HL-60 (cell line): ENCODE data around the gene UNKL.

Experiments
- DNase-seq, 2 experiments: peaks; one replicate each; pipeline ENCODE4 v3.0.0-alpha.2; 2010 to 2020; ENCODE audit warnings: low read depth in 1 of 2, low spot score in 1 of 2
- H3K27ac ChIP-seq: fragments of 250-450 bp; sonication (Bioruptor Pico); replicated peaks from 2 replicates; pipeline ENCODE4 v1.5.1; 2020; ENCODE audit warnings: mild to moderate bottlenecking, moderate library complexity
- H3K27me3 ChIP-seq: fragments of 250-450 bp; sonication (Bioruptor Pico); 2 replicates; pipeline ENCODE4 v1.5.1; 2021; ENCODE audit warnings: mild to moderate bottlenecking, moderate library complexity; ENCODE audit not compliant: insufficient read depth, poor library complexity, severe bottlenecking
- H3K4me3 ChIP-seq: replicated peaks from 2 replicates; pipeline ENCODE4 v1.5.1; 2011; ENCODE audit warnings: mild to moderate bottlenecking, control low read depth, low read length; ENCODE audit not compliant: insufficient read depth
- CTCF ChIP-seq: IDR thresholded peaks from one replicate; pipeline ENCODE4 v1.5.1; 2011; ENCODE audit warnings: low read length, control low read depth, inconsistent platforms; ENCODE audit not compliant: insufficient read depth
- GABPA ChIP-seq: IDR thresholded peaks from 2 replicates; pipeline ENCODE4 v1.6.1; 2012; ENCODE audit warnings: low read depth
- POLR2AphosphoS5 ChIP-seq: IDR thresholded peaks from 2 replicates; pipeline ENCODE4 v1.6.1; 2012; ENCODE audit warnings: low read depth
- REST ChIP-seq: IDR thresholded peaks from 2 replicates; pipeline ENCODE4 v1.6.1; 2012; ENCODE audit warnings: low read depth; ENCODE audit not compliant: insufficient replicate concordance
- SPI1 ChIP-seq: IDR thresholded peaks from 2 replicates; pipeline ENCODE4 v1.6.1; 2012; ENCODE audit warnings: low read depth, mild to moderate bottlenecking, borderline replicate concordance

Gene UNKL

GRCh38 chr16:1342526-1343427 lies 71.7 kb downstream of the UNKL start:
- no peak for TF ChIP-seq REST
- TF ChIP-seq SPI1: peak; percentile 46; the same call in 1 of the 2 replicates
- TF ChIP-seq POLR2AphosphoS5: 0 out of 2 replicates have a peak, but pooled peaks have one; percentile 20
- Histone ChIP-seq H3K27me3 (peaks cover 12% of the 10 kb centered on the region), H3K4me3 (peak overlapping the region; percentile 1; the same call in 1 of the 2 replicates), H3K27ac (no peak overlapping the region)
- peak; percentile 95 to 98 for DNase-seq

GRCh38 chr16:1341495-1342420 lies 72.7 kb downstream of the UNKL start:
- DNase-seq: no peak
- H3K4me3 ChIP-seq: no peak overlapping the region
- H3K27ac ChIP-seq: no peak overlapping the region
- H3K27me3 ChIP-seq: peaks cover 19% of the 10 kb centered on the region
- TF ChIP-seq REST (no peak), SPI1 (no peak), GABPA (no peak), CTCF (no peak)

GRCh38 chr16:1340730-1341494 lies 73.6 kb downstream of the UNKL start:
- no peak for DNase-seq
- Histone ChIP-seq H3K27me3 (peaks cover 27% of the 10 kb centered on the region), H3K4me3 (no peak overlapping the region), H3K27ac (no peak overlapping the region)
- no peak for TF ChIP-seq CTCF
- TF ChIP-seq POLR2AphosphoS5: no peak
- no peak for TF ChIP-seq GABPA
- peak; percentile 38; the same call in 1 of the 2 replicates for TF ChIP-seq SPI1
